Osteocyte (in vitro differentiated cells): Measurements from ENCODE around the gene CCDC186. TPM values are rescaled to one million over a fixed set of nuclear protein-coding genes. Genes with fewer than 3 reads are reported as not detected.

Experiments used
- DNase-seq: peaks from one replicate; pipeline ENCODE4 v3.0.0; 2021; ENCODE audit warnings: mixed read lengths; ENCODE audit not compliant: unreplicated experiment; ENCODE audit errors: extremely low spot score
- H3K27ac Mint-ChIP-seq: one replicate; pipeline ENCODE4 v1.8.0; 2021; ENCODE audit warnings: mild to moderate bottlenecking, mixed read lengths; ENCODE audit not compliant: unreplicated experiment
- H3K27me3 Mint-ChIP-seq: one replicate; pipeline ENCODE4 v1.8.0; 2021; ENCODE audit warnings: mixed read lengths; ENCODE audit not compliant: unreplicated experiment
- H3K36me3 Mint-ChIP-seq: one replicate; pipeline ENCODE4 v1.8.0; 2021; ENCODE audit warnings: mixed read lengths; ENCODE audit not compliant: unreplicated experiment
- H3K4me1 Mint-ChIP-seq: one replicate; pipeline ENCODE4 v1.8.0; 2021; ENCODE audit warnings: mixed read lengths; ENCODE audit not compliant: unreplicated experiment
- H3K4me3 Mint-ChIP-seq: one replicate; pipeline ENCODE4 v1.8.0; 2021; ENCODE audit warnings: mild to moderate bottlenecking, moderate library complexity, mixed read lengths; ENCODE audit not compliant: unreplicated experiment
- H3K9me3 Mint-ChIP-seq: one replicate; pipeline ENCODE4 v1.8.0; 2021; ENCODE audit warnings: mixed read lengths; ENCODE audit not compliant: unreplicated experiment
- CTCF ChIP-seq: fragments of 200-600 bp; sonication (generic); IDR thresholded peaks from 2 replicates; pipeline ENCODE4 v1.5.0; 2021; ENCODE audit warnings: antibody characterized with exemption, mild to moderate bottlenecking, moderate library complexity
- total RNA-seq: library from RNA; stranded (reverse); gene quantifications from 2 replicates; pipeline ENCODE4 v1.2.1, GENCODE V29; 2021

CCDC186 gene
- total RNA-seq, 1 donor from 2014 or later = 23.8 TPM

GRCh38 chr10:114184276-114184675 lies 10.3 kb upstream of the CCDC186 start:
- peaks cover 15% of the 10 kb centered on the region for H3K27me3 Mint-ChIP-seq
- H3K4me3 Mint-ChIP-seq = no peak overlapping the region
- no peak for DNase-seq
- peaks cover 10% of the 10 kb centered on the region for H3K4me1 Mint-ChIP-seq
- no peaks in the 10 kb centered on the region for H3K9me3 Mint-ChIP-seq
- no peak for TF ChIP-seq CTCF
- H3K36me3 Mint-ChIP-seq = no peaks in the 10 kb centered on the region
- no peak overlapping the region for H3K27ac Mint-ChIP-seq

GRCh38 chr10:114183563-114183962 lies 9.6 kb upstream of the CCDC186 start:
- Mint-ChIP-seq H3K4me1 (peaks cover 11% of the 10 kb centered on the region), H3K27me3 (peaks cover 13% of the 10 kb centered on the region), H3K9me3 (no peaks in the 10 kb centered on the region), H3K4me3 (no peak overlapping the region), H3K36me3 (no peaks in the 10 kb centered on the region), H3K27ac (no peak overlapping the region)
- no peak for TF ChIP-seq CTCF
- no peak for DNase-seq

GRCh38 chr10:114181971-114182370 lies 8.0 kb upstream of the CCDC186 start:
- Mint-ChIP-seq H3K27me3 (peaks cover 4% of the 10 kb centered on the region), H3K36me3 (no peaks in the 10 kb centered on the region), H3K27ac (no peak overlapping the region), H3K4me1 (peaks cover 17% of the 10 kb centered on the region), H3K9me3 (no peaks in the 10 kb centered on the region), H3K4me3 (no peak overlapping the region)
- no peak for TF ChIP-seq CTCF
- DNase-seq = no peak

GRCh38 chr10:114180937-114181336 lies 6.9 kb upstream of the CCDC186 start:
- peaks cover 17% of the 10 kb centered on the region for H3K4me1 Mint-ChIP-seq
- H3K9me3 Mint-ChIP-seq = no peaks in the 10 kb centered on the region
- H3K4me3 Mint-ChIP-seq = no peak overlapping the region
- H3K36me3 Mint-ChIP-seq = no peaks in the 10 kb centered on the region
- H3K27ac Mint-ChIP-seq = no peak overlapping the region
- TF ChIP-seq CTCF = no peak
- no peak for DNase-seq
- H3K27me3 Mint-ChIP-seq = peaks cover 2% of the 10 kb centered on the region

- no peak for TF ChIP-seq CTCF
- H3K4me3 Mint-ChIP-seq = no peak overlapping the region
- no peak for DNase-seq
- H3K27ac Mint-ChIP-seq = no peak overlapping the region
- H3K27me3 Mint-ChIP-seq = peaks cover 4% of the 10 kb centered on the region
- H3K4me1 Mint-ChIP-seq = peaks cover 17% of the 10 kb centered on the region
- H3K9me3 Mint-ChIP-seq = no peaks in the 10 kb centered on the region
- H3K36me3 Mint-ChIP-seq = no peaks in the 10 kb centered on the region
Observed at GRCh38 chr10:114179747-114180146, 5.7 kb upstream of the CCDC186 start.
